WTC11 (cell line): Measurements from ENCODE around the gene EXPH5.

Experiments
- ATF1 ChIP-seq: sonication (generic); formaldehyde crosslinking; IDR thresholded peaks from 2 replicates; pipeline ENCODE4 v1.8.1; 2023; ENCODE audit warnings: mild to moderate bottlenecking, moderate library complexity, missing genetic modification reagents
- CBFB ChIP-seq: sonication (generic); formaldehyde crosslinking; IDR thresholded peaks from 2 replicates; pipeline ENCODE4 v1.8.1; 2022; ENCODE audit warnings: mild to moderate bottlenecking, low read depth, missing genetic modification reagents
- CTCF ChIP-seq: fragments of 200-600 bp; IDR thresholded peaks from 2 replicates; pipeline ENCODE4 v1.8.0; 2022; ENCODE audit warnings: antibody characterized with exemption
- ELF4 ChIP-seq: sonication (generic); formaldehyde crosslinking; IDR thresholded peaks from 2 replicates; pipeline ENCODE4 v1.8.1; 2022; ENCODE audit warnings: low read depth, mild to moderate bottlenecking, moderate library complexity, missing genetic modification reagents
- IRF2 ChIP-seq: sonication (generic); formaldehyde crosslinking; IDR thresholded peaks from 2 replicates; pipeline ENCODE4 v1.8.0; 2022; ENCODE audit warnings: low read depth, missing genetic modification reagents, borderline replicate concordance
- NR3C1 ChIP-seq: sonication (generic); formaldehyde crosslinking; conservative IDR thresholded peaks from 2 replicates; pipeline ENCODE4 v1.8.1; 2023; ENCODE audit warnings: low read depth, mild to moderate bottlenecking, missing genetic modification reagents
- PREB ChIP-seq: sonication (generic); formaldehyde crosslinking; IDR thresholded peaks from 2 replicates; pipeline ENCODE4 v1.8.1; 2022; ENCODE audit warnings: mild to moderate bottlenecking, missing genetic modification reagents, moderate library complexity, borderline replicate concordance
- SP1 ChIP-seq: sonication (generic); formaldehyde crosslinking; conservative IDR thresholded peaks from 2 replicates; pipeline ENCODE4 v1.8.1; 2022; ENCODE audit warnings: missing genetic modification reagents
- TCF7 ChIP-seq: sonication (generic); formaldehyde crosslinking; IDR thresholded peaks from 2 replicates; pipeline ENCODE4 v1.8.0; 2022; ENCODE audit warnings: mild to moderate bottlenecking, low read depth, missing genetic modification reagents, moderate library complexity
- ZNF396 ChIP-seq: fragments of 250-450 bp; sonication (Bioruptor Pico); IDR thresholded peaks from 2 replicates; pipeline ENCODE4 v1.8.0; 2021; ENCODE audit warnings: mild to moderate bottlenecking, moderate library complexity, borderline replicate concordance
- TF ChIP-seq, protein P1 (sequence below): fragments of 250-450 bp; sonication (Bioruptor Pico); IDR thresholded peaks from 2 replicates; pipeline ENCODE4 v1.9.0; 2021; ENCODE audit warnings: mild to moderate bottlenecking
- TF ChIP-seq, protein P2 (sequence below): sonication (generic); formaldehyde crosslinking; IDR thresholded peaks from 2 replicates; pipeline ENCODE4 v1.8.0; 2023; ENCODE audit warnings: missing genetic modification reagents

DNA sequence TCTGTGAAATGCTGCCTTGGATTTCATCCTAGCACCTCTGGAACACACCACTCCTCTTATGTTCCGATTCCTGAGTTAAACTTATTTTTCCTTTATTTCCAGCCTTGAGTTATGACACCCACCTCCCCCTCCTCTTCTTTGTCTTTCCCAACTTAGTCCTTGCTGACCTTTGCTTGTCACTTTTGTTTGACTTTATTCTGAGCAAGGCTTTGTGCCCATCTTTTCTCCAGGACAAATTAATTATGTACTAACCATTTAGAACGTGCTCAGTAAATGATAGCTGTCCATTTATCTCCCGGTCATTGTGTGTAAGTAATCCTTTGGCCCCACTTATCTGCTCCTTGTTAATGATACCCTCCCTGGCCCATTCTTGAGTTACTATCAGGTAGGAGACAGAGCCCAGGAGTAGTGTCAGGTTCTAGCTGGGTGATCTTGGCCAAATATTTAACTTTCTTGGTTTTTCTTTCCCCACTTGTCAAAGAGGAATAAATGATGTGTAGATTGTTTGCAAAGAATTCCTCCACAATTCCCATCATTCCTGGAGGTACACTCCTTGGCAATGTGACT is 44.2 kb downstream of the EXPH5 start:
- TF ChIP-seq ELF4 (CRISPR knock-in tag) (no peak), ZNF396 (no peak), PREB (CRISPR knock-in tag) (no peak), CTCF (no peak), NR3C1 (CRISPR knock-in tag) (no peak), SP1 (CRISPR knock-in tag) (no peak), IRF2 (CRISPR knock-in tag) (no peak), ATF1 (CRISPR knock-in tag) (no peak), TCF7 (no peak), CBFB (CRISPR knock-in tag) (no peak)
- TF ChIP-seq, protein P1, sequence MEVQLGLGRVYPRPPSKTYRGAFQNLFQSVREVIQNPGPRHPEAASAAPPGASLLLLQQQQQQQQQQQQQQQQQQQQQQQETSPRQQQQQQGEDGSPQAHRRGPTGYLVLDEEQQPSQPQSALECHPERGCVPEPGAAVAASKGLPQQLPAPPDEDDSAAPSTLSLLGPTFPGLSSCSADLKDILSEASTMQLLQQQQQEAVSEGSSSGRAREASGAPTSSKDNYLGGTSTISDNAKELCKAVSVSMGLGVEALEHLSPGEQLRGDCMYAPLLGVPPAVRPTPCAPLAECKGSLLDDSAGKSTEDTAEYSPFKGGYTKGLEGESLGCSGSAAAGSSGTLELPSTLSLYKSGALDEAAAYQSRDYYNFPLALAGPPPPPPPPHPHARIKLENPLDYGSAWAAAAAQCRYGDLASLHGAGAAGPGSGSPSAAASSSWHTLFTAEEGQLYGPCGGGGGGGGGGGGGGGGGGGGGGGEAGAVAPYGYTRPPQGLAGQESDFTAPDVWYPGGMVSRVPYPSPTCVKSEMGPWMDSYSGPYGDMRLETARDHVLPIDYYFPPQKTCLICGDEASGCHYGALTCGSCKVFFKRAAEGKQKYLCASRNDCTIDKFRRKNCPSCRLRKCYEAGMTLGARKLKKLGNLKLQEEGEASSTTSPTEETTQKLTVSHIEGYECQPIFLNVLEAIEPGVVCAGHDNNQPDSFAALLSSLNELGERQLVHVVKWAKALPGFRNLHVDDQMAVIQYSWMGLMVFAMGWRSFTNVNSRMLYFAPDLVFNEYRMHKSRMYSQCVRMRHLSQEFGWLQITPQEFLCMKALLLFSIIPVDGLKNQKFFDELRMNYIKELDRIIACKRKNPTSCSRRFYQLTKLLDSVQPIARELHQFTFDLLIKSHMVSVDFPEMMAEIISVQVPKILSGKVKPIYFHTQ = no peak
- TF ChIP-seq, protein P2, sequence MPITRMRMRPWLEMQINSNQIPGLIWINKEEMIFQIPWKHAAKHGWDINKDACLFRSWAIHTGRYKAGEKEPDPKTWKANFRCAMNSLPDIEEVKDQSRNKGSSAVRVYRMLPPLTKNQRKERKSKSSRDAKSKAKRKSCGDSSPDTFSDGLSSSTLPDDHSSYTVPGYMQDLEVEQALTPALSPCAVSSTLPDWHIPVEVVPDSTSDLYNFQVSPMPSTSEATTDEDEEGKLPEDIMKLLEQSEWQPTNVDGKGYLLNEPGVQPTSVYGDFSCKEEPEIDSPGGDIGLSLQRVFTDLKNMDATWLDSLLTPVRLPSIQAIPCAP (CRISPR knock-in tag) = no peak
